Stimulated activated memory B cell treated with anti-CD40 and anti-IgM and Interleukin-4, amounts not matched to agents 10 μg/mL and 1 μg/mL and 100 μg/mL, for 72 hours (primary cell): Measurements from ENCODE around the gene GDF11.
A peak's percentile ranks its signal among the peaks of the same experiment; 100 is the strongest.

Experiments
- ATAC-seq: fragments of 150-1000 bp; cut with Tn5 transposase; 2 replicates; pipeline ENCODE4 v1.10.0; 2021
- H3K27ac Mint-ChIP-seq: one replicate; pipeline ENCODE4 v1.8.0; 2022; ENCODE audit warnings: mild to moderate bottlenecking, mixed read lengths
- H3K27me3 Mint-ChIP-seq: one replicate; pipeline ENCODE4 v1.8.0; 2022; ENCODE audit warnings: mixed read lengths
- H3K36me3 Mint-ChIP-seq: one replicate; pipeline ENCODE4 v1.8.0; 2022; ENCODE audit warnings: mixed read lengths
- H3K4me1 Mint-ChIP-seq: one replicate; pipeline ENCODE4 v1.8.0; 2022; ENCODE audit warnings: mixed read lengths
- H3K4me3 Mint-ChIP-seq: one replicate; pipeline ENCODE4 v1.8.0; 2022; ENCODE audit warnings: mild to moderate bottlenecking, moderate library complexity, mixed read lengths
- H3K9me3 Mint-ChIP-seq: one replicate; pipeline ENCODE4 v1.8.0; 2022; ENCODE audit warnings: mixed read lengths

Gene GDF11

GRCh38 chr12:55727643-55728185 is 15.2 kb upstream of the GDF11 start:
- Mint-ChIP-seq H3K9me3 (no peaks in the 10 kb centered on the region), H3K4me1 (peaks cover 51% of the 10 kb centered on the region), H3K27me3 (no peaks in the 10 kb centered on the region), H3K4me3 (peak overlapping the region; percentile 85), H3K27ac (peak overlapping the region; percentile 91), H3K36me3 (peaks cover 15% of the 10 kb centered on the region)
- ATAC-seq = no peak

DNA sequence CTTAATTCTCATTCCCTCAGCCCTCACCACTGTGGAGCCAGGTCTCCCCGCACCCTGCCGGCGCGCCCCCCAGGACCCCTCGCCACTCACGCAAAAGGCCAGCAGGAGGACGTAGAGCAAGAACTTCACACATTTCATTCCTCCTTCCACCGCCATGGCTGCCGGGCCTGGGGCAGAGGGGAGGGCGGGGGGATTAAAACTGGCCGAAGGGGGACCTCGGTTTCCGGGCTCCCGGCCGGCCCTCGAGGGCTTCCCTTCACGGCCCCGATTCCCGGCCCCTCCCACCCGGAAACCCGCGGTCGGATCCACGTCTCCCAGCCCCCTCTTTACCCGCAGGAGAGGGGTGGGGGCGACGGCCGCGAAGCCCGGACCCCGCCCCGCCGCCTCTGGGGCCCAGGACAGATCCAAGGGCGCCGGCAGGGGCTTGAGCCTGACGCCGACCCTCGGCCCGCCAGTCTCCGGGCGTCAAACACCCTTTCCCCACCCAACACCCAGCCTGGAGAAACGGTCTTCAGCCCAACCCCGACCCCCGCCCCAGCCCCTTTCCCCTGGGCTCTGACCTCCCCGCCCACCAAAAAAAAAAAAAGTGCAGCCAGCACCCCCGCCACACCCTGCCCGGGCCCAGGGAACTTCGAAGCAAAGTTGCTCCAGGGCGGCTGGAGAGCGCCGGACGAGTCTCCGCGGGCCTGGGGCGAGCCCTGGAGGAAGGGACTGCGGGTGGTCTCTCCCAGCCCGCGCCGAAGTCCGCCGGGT is 14.6 kb upstream of the GDF11 start:
- no peaks in the 10 kb centered on the region for H3K27me3 Mint-ChIP-seq
- peaks cover 15% of the 10 kb centered on the region for H3K36me3 Mint-ChIP-seq
- no peaks in the 10 kb centered on the region for H3K9me3 Mint-ChIP-seq
- H3K27ac Mint-ChIP-seq = peak overlapping the region; percentile 91
- peaks cover 55% of the 10 kb centered on the region for H3K4me1 Mint-ChIP-seq
- peak overlapping the region; percentile 85 for H3K4me3 Mint-ChIP-seq
- ATAC-seq = peak; percentile 31

DNA sequence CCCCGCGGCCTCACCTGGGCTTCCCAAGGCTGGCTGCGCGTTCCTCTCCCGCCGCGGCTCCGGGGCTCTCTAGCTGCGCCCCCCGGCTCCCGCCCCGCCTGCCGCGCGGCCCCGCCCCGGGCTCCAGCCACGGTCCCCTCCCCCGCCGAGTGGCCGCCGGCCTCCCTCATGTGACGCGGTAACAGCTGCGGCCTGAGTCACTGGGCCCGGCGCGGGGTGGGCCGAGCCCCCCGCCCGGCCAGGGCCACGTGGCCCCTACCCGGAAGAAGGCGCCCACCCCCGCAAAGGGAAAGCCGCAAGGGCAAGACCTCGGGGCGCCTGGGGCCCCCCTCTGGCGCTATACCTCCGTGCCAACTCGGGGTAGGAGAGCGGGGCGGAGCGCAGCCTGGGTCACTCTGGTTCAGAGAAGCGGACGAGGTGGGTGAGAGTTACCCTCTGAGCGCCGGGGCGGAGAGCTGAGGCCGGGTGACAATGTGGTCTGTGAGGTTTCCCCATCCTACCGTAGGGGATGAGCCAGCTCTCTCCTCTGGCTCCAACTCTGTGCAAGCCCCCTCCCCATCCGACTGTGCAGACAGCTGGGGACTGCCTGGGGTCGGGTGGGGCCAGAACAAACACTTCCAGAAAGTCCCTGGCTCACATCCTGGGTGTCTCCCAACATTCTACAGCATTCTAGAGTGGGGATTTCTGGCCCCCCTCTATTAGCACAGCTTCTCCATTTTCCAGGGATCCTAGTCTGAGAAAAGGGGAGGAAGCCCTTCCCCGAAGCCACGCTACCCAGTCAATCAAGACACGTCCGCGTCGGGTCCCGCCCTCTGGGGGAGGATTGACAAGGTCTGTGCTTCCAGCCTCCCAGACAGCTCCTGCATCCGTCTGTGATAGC is 13.7 kb upstream of the GDF11 start, which contains the start of gene CD63:
Gene CD63, minus strand, starts transcription at position 71 of the 880 bp plus-strand sequence. CDS start 668 bp downstream, outside the sequence.
- H3K9me3 Mint-ChIP-seq = no peaks in the 10 kb centered on the region
- peak within 1 kb of the TSS; percentile 91 for H3K27ac Mint-ChIP-seq
- peak within 1 kb of the TSS; percentile 85 for H3K4me3 Mint-ChIP-seq
- peak; percentile 83 for ATAC-seq
- peaks cover 15% of the 10 kb centered on the region for H3K36me3 Mint-ChIP-seq
- H3K4me1 Mint-ChIP-seq = peaks cover 55% of the 10 kb centered on the region
- no peaks in the 10 kb centered on the region for H3K27me3 Mint-ChIP-seq

DNA sequence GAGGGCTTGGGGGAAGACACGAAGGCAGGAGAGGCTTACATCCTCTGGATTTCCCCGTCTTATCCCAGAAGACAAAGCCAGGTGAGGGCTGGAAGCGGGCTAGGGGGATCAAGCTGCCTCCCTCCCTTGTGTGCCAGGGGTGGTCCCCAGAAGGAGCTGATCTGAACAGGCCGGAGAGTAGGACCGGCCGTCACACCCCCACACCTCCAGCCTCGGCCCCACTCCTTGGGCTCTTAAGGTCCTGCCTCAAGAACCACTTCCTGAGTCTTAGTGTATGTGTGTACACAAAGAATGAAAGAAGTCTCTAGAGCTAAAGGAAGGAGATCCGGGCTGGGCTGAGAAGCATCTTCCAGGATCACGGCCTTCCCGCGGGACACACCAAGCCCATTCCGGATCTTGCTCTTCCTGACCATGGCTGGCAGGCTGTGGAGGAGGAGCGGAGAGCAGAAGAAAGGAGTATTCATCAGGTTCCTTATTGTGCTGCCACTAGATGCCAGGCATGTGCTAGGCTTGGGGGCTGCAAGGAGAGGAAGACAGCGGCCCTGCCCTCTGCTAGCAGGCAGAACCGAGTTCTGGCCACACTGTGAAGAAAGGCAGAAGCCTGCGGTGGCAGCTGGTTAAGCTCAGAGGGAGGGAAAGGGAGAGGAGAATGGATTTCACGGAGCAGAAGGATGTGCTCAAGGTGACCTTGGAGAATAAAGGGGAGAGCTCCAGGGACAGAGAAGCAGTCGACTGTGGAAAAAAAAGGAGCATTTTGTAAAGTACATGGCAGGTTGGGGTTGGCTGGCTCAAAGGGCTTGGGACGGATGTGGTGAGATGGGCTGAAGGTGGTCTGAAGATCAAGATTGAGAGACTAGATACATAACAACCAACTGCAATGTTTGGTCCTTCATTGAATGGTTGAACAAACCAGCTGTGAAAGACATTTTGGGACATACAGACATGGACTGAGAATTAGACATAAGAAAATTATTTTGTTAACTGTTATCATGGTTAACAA is 12.8 kb upstream of the GDF11 start:
- Mint-ChIP-seq H3K36me3 (peaks cover 10% of the 10 kb centered on the region), H3K27me3 (no peaks in the 10 kb centered on the region), H3K27ac (peak overlapping the region; percentile 91), H3K4me3 (peak overlapping the region; percentile 85), H3K9me3 (no peaks in the 10 kb centered on the region), H3K4me1 (peaks cover 47% of the 10 kb centered on the region)
- ATAC-seq = peak; percentile 59

- H3K27me3 Mint-ChIP-seq = no peaks in the 10 kb centered on the region
Observed at GRCh38 chr12:55732288-55732687, 10.6 kb upstream of the GDF11 start.

DNA sequence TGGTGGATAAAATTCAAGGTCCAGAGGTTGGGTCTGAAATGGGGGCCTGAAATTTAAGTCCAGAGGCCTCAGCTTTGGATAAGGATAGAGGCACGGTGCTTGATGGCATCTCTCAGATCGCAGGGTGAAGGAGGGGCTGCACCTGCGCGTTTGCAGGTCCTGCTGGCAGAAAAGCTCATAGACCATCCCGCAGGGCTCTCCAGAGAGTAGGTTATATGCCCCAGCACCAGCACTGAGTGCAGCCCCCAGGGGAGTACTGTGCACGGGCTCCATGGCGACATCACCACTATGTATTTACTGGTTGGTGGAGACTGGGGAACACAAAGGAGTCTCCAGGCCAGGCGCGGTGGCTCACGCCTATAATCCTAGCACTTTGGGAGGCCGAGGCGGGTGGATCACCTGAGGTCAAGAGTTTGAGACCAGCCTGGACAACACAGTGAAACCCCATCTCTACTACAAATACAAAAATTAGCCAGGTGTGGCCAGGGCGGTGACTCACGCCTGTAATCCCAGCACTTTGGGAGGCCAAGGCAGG is 9.8 kb upstream of the GDF11 start:
- no peaks in the 10 kb centered on the region for H3K9me3 Mint-ChIP-seq
- ATAC-seq = no peak
- no peak overlapping the region for H3K4me3 Mint-ChIP-seq
- no peak overlapping the region for H3K27ac Mint-ChIP-seq
- H3K27me3 Mint-ChIP-seq = no peaks in the 10 kb centered on the region
- no peaks in the 10 kb centered on the region for H3K36me3 Mint-ChIP-seq
- peaks cover 37% of the 10 kb centered on the region for H3K4me1 Mint-ChIP-seq

More at GRCh38 chr12:55732288-55732687, 10.6 kb upstream of the GDF11 start:
- H3K4me3 Mint-ChIP-seq = no peak overlapping the region
- no peak for ATAC-seq
- H3K9me3 Mint-ChIP-seq = no peaks in the 10 kb centered on the region
- H3K4me1 Mint-ChIP-seq = peaks cover 37% of the 10 kb centered on the region
- no peak overlapping the region for H3K27ac Mint-ChIP-seq
- H3K36me3 Mint-ChIP-seq = no peaks in the 10 kb centered on the region

DNA sequence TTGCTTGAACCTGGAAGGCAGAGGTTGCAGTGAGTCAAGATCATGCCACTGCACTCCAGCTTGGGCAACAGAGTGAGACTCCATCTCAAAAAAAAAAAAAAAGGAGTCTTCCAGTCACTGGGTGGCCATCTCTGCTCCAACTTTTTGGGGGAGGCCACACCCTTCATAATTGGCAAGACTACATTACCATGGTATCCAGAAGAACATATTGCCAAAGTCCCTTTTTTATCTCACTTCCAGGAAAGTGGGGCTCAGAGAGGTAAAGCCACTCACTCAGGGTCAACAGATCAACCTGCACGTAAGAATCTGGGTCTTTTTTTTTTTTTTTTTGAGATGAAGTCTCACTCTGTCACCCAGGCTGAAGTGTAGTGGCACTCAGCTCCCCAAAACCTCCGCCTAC is 9.1 kb upstream of the GDF11 start:
- H3K27me3 Mint-ChIP-seq = no peaks in the 10 kb centered on the region
- H3K27ac Mint-ChIP-seq = no peak overlapping the region
- H3K9me3 Mint-ChIP-seq = no peaks in the 10 kb centered on the region
- H3K36me3 Mint-ChIP-seq = no peaks in the 10 kb centered on the region
- no peak overlapping the region for H3K4me3 Mint-ChIP-seq
- no peak for ATAC-seq
- H3K4me1 Mint-ChIP-seq = peaks cover 41% of the 10 kb centered on the region

DNA sequence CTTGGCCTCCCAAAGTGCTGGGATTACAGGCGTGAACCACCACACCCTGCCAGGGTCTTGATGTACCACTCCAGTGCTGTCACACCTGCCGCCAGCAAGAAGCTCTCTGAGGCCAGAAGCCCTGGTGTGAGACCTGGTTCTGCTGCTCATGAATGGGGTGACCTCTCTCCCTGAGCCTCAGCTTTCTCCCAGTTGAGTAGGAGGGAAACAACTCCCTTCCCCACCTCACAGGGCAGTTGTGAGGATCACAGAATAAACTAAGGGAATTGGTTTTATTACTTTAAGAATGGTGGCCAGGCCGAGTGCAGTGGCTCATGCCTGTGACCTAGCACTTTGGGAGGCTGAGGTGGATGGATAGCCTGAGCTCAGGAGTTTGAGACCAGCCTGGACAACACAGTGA is 8.3 kb upstream of the GDF11 start:
- H3K27me3 Mint-ChIP-seq = no peaks in the 10 kb centered on the region
- H3K4me3 Mint-ChIP-seq = no peak overlapping the region
- H3K36me3 Mint-ChIP-seq = no peaks in the 10 kb centered on the region
- H3K27ac Mint-ChIP-seq = no peak overlapping the region
- ATAC-seq = no peak
- no peaks in the 10 kb centered on the region for H3K9me3 Mint-ChIP-seq
- H3K4me1 Mint-ChIP-seq = peaks cover 39% of the 10 kb centered on the region

DNA sequence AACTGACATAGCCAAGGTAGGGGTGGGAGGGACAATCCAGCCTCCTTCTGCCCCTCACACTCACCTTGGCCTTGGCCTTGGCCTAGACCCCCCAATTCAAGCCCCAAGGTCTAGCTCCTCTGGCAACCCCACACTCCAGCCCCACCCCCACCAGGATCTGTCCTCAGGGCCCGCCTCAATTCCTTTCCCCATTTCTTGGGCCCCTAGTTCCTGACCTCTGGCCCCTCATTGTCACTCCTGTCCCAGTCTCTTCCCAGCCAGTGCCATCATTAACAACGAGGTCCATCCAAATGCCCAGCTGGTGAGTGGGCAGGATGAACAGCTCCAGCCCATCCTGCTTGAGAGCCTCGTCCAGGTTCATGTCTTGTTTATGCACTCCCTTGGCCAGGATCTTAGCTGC is 6.8 kb upstream of the GDF11 start:
- no peak for ATAC-seq
- H3K4me3 Mint-ChIP-seq = no peak overlapping the region
- no peaks in the 10 kb centered on the region for H3K36me3 Mint-ChIP-seq
- no peaks in the 10 kb centered on the region for H3K9me3 Mint-ChIP-seq
- H3K27ac Mint-ChIP-seq = no peak overlapping the region
- H3K27me3 Mint-ChIP-seq = no peaks in the 10 kb centered on the region
- H3K4me1 Mint-ChIP-seq = peaks cover 27% of the 10 kb centered on the region

DNA sequence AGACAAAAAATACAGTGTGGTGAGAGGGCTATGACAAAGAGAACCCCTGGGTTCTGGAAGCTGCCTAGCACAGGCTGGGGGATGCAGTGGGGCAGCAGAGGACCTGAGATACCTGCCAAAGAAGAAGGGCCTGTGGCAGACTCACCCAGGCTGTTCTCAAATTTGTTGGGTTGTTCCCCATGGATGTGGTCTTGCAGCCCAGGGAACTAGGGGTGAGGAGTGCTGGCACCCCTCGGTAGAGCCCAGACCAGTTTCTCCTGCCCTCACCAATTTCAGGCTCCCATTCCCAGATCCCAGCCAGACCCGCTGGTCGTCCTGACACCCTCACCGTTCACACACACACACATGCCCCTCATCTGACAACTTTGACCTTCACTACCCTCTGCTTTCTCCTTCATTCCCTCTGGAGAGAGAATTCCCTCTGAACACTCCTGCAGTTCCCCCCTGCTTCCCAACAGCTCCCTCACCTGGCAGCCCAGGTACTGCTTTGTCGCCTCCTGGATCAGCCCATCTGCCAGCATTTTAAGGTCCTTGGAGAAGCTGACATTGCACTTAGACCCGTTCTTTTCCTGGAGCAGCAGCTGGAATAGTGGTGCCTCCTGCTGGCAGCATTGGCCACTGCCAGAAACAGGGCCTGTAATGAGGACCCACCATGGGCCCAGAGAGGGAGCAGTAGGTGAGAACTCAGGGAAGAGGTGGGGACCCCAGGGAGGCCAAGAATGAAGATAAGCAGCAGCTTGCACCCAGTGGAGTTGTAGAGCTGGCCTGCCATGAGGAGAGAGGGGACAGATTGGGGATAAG is 5.9 kb upstream of the GDF11 start:
- Mint-ChIP-seq H3K36me3 (no peaks in the 10 kb centered on the region), H3K9me3 (no peaks in the 10 kb centered on the region), H3K4me1 (peaks cover 29% of the 10 kb centered on the region), H3K27me3 (no peaks in the 10 kb centered on the region), H3K27ac (peak overlapping the region; percentile 90), H3K4me3 (peak overlapping the region; percentile 50)
- ATAC-seq = peak; percentile 49

DNA sequence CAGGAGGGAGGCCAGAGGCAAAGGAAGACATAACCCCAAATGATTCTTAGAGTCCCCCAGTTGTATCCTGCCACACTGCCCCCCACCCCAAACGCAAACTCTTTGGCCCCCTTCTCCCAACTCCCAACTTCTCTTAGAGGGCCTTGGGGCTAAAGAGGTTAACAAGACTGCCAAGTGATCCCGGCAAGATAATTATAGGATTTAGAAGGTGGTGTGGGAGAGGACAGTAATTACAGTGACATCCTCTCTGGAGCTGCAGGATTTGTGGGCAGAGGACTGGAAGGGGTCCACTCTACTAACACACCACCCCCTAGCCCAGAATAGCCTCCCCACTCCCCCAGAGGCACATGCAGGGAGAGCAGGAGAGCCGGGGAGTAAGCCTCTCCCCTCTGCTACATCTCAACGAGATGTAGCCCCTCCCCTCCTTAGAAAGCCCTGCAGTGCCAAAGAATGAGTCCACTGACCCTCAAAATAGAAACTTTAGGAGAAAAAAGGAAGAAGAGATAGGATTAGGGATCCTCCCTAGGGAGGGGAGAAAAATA is 5.3 kb upstream of the GDF11 start:
- Mint-ChIP-seq H3K9me3 (no peaks in the 10 kb centered on the region), H3K27me3 (no peaks in the 10 kb centered on the region), H3K27ac (peak overlapping the region; percentile 90), H3K4me1 (peaks cover 31% of the 10 kb centered on the region), H3K4me3 (peak overlapping the region; percentile 85), H3K36me3 (no peaks in the 10 kb centered on the region)
- ATAC-seq = peak; percentile 4

- ATAC-seq = peak; percentile 92
- H3K4me3 Mint-ChIP-seq = peak overlapping the region; percentile 85
- H3K27ac Mint-ChIP-seq = peak overlapping the region; percentile 90
- no peaks in the 10 kb centered on the region for H3K27me3 Mint-ChIP-seq
- no peaks in the 10 kb centered on the region for H3K9me3 Mint-ChIP-seq
- H3K36me3 Mint-ChIP-seq = no peaks in the 10 kb centered on the region
- H3K4me1 Mint-ChIP-seq = peaks cover 32% of the 10 kb centered on the region
Observed at GRCh38 chr12:55738123-55739024, 4.5 kb upstream of the GDF11 start.

GRCh38 chr12:55739025-55739378 is 3.9 kb upstream of the GDF11 start:
- peaks cover 38% of the 10 kb centered on the region for H3K4me1 Mint-ChIP-seq
- H3K4me3 Mint-ChIP-seq = no peak overlapping the region
- H3K27me3 Mint-ChIP-seq = no peaks in the 10 kb centered on the region
- no peak for ATAC-seq
- no peaks in the 10 kb centered on the region for H3K36me3 Mint-ChIP-seq
- H3K9me3 Mint-ChIP-seq = no peaks in the 10 kb centered on the region
- no peak overlapping the region for H3K27ac Mint-ChIP-seq
